NK-92 (cell line): Measurements from ENCODE around the gene UBXN1.
"Not testable (repeated sequence)": the region's sequence is repeated elsewhere in the genome, so short reads cannot be mapped to it uniquely, and the experiment has no call there.

Experiments used
- DNase-seq: peaks from one replicate; lab custom pipeline; 2025; ENCODE audit not compliant: unreplicated experiment; lab: John Stamatoyannopoulos, UW

UBXN1 gene

GRCh38 chr11:62673196-62673525, 5.7 kb downstream of the UBXN1 start:
- DNase-seq = no peak

GRCh38 chr11:62671608-62672389, 7.1 kb downstream of the UBXN1 start, which contains the start of the genes LBHD1 and UQCC3:
Gene LBHD1, minus strand, starts transcription at chr11:62672267. Its CDS starts 2,236 bp downstream, at chr11:62670031.
Gene UQCC3, plus strand, starts transcription at chr11:62671673. Its CDS starts 73 bp downstream, at chr11:62671746.
- DNase-seq = no peak

- no peak for DNase-seq
These were observed 7.7 kb downstream of the UBXN1 start for GRCh38 chr11:62671236-62671607.

GRCh38 chr11:62669420-62670161, 9.3 kb downstream of the UBXN1 start:
- no peak for DNase-seq

- no peak for DNase-seq
These were observed 11.4 kb downstream of the UBXN1 start for GRCh38 chr11:62667460-62667859.

- DNase-seq = no peak
These were observed 12.5 kb downstream of the UBXN1 start for GRCh38 chr11:62666259-62666926.

GRCh38 chr11:62665599-62666258, 13.1 kb downstream of the UBXN1 start:
- no peak for DNase-seq

- DNase-seq = peak; percentile 72
These were observed 13.7 kb downstream of the UBXN1 start, which contains the start of the genes C11orf98 and CSKMT for GRCh38 chr11:62665075-62665598. Gene C11orf98, minus strand, starts transcription at chr11:62665210. Its CDS starts 41 bp downstream, at chr11:62665169. Gene CSKMT, plus strand, starts transcription at chr11:62665312. Its CDS starts 568 bp downstream, at chr11:62665880.

- no peak for DNase-seq
These were observed 14.3 kb downstream of the UBXN1 start for GRCh38 chr11:62664405-62665074.

GRCh38 chr11:62656796-62657429, 22.0 kb downstream of the UBXN1 start:
- no peak for DNase-seq

GRCh38 chr11:62654297-62654696, 24.6 kb downstream of the UBXN1 start:
- DNase-seq = no peak

- no peak for DNase-seq
These were observed 26.5 kb downstream of the UBXN1 start for GRCh38 chr11:62652161-62653006.

GRCh38 chr11:62650283-62650682, 28.6 kb downstream of the UBXN1 start:
- DNase-seq = not testable (repeated sequence)

GRCh38 chr11:62649486-62649885, 29.4 kb downstream of the UBXN1 start:
- no peak for DNase-seq

- DNase-seq = no peak
These were observed 29.9 kb downstream of the UBXN1 start for GRCh38 chr11:62648967-62649364.

GRCh38 chr11:62648185-62648966, 30.5 kb downstream of the UBXN1 start:
- DNase-seq = no peak

GRCh38 chr11:62647609-62648005, 31.3 kb downstream of the UBXN1 start:
- no peak for DNase-seq
